Fibroblast of the aortic adventitia (primary cell): Measurements from ENCODE around the gene MYH9. TPM values are rescaled to one million over a fixed set of nuclear protein-coding genes. Genes with fewer than 3 reads are reported as not detected.
"Not testable (repeated sequence)": the region's sequence is repeated elsewhere in the genome, so short reads cannot be mapped to it uniquely, and the experiment has no call there.

Source experiments
- DNase-seq: peaks from one replicate; pipeline ENCODE4 v3.0.0-alpha.2; 2010; ENCODE audit warnings: low read depth
- H3K4me3 ChIP-seq: 2 replicates; pipeline ENCODE4 v1.5.1; 2011; ENCODE audit warnings: low read depth, mild to moderate bottlenecking, control low read depth, low read length, moderate library complexity
- CTCF ChIP-seq: IDR thresholded peaks from 2 replicates; pipeline ENCODE4 v1.5.1; 2011; ENCODE audit warnings: mild to moderate bottlenecking, low read length, control low read depth, inconsistent platforms; ENCODE audit not compliant: insufficient read depth
- total RNA-seq: library from RNA; depleted of rRNA; stranded (reverse); fragments of >200 nt; gene quantifications from 2 replicates; pipeline ENCODE4 v1.2.3, GENCODE V29; 2012; ENCODE audit warnings: low replicate concordance

MYH9 gene
- total RNA-seq, 1 donor, result 339 TPM

GRCh38 chr22:36295247-36295646 lies 92.5 kb downstream of the MYH9 start:
- TF ChIP-seq CTCF, result no peak
- no peak overlapping the region for H3K4me3 ChIP-seq
- DNase-seq, result no peak

DNA sequence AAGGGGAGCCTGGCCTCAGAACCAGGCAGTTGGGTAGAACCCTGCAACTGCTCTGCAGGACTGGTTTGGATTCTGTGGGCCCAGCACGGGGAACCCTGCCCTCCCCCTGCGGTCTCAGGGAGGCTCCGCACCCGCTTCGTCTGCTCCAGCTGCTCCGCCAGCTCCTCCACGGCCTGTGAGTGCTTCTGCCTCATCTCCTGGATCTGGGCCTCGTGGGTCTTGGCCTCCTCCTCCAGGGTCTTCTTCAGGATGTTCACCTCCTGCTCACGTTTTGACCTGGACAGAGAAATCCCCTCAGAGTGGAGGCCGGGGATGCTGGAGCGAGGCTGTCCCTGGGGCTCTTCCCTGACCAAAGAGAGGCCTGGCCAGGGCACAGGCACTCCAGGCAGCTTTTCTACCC lies 93.0 kb downstream of the MYH9 start:
- TF ChIP-seq CTCF, result no peak
- no peak for DNase-seq
- no peak overlapping the region for H3K4me3 ChIP-seq

- no peak overlapping the region for H3K4me3 ChIP-seq
- no peak for DNase-seq
- no peak for TF ChIP-seq CTCF
Measured at GRCh38 chr22:36294293-36294620, 93.5 kb downstream of the MYH9 start.

DNA sequence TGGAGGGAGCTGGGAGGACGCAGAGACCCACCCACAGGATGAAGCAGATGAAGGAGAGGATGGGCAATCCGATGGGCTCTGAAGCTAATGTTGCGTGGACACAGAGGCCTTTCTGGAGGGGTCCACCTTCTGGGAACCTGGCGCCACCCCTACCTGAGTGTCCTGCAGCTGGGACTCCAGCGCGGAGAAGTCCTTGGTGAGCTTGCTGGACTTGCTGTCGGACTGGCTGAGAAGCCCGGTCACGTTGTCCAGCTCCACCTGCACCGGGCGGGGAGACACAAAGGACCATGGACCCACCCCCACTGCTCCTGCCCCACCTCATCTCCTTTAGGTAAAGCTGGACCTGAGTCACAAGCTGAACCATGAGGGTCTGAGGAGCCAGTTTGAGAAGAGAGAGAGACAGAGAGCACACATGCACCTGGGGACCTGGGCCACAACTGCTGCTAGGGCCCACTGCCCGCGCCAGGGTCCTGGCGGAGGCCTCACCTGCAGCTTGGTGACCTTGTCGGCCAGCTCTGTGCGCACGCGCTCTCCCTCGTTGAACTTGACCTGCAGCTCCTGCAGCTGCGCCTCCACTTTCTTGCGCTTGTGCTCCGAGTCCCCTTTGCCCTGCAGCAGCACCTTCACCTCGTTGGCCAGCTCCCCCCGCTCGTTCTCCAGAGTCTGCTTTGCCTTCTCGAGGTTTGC lies 94.0 kb downstream of the MYH9 start:
- no peak for DNase-seq
- no peak overlapping the region for H3K4me3 ChIP-seq
- no peak for TF ChIP-seq CTCF

DNA sequence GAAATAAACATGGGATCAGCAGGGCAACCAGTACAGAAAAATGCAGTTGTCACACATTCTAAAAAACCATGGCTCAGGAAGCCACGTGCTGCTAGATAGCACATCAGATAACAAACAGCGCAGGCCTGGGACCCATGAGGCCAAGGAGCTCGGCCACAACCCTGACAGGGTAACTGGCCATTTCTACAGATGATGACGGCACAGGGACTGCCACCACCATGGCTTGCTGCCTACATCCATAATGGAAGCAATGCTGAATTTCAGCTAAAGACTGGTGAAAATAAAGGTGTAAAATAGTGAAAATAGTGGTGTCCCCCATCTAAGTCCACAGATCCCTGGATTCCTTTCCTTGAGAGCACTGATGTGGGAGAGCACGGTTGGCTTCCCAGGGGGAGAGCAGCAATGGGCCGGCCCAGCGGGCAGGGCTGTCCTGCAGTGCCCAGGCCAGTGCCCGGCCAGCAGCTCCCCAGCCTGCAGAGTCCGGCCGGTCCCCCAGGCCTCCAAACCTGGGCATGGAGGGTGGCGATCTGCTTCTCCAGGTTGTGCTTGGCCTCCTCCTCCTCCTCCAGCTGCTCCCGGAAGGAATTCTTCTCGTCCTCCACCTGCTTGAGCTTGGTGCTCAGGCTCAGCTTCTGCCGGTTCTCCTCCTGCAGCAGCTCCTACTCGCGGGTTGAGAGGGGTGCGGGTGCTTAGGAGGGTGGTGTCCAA lies 94.8 kb downstream of the MYH9 start:
- no peak overlapping the region for H3K4me3 ChIP-seq
- DNase-seq, result no peak
- TF ChIP-seq CTCF, result no peak

- no peak overlapping the region for H3K4me3 ChIP-seq
- DNase-seq, result no peak
- TF ChIP-seq CTCF, result no peak
Measured at GRCh38 chr22:36291831-36292740, 95.7 kb downstream of the MYH9 start.

DNA sequence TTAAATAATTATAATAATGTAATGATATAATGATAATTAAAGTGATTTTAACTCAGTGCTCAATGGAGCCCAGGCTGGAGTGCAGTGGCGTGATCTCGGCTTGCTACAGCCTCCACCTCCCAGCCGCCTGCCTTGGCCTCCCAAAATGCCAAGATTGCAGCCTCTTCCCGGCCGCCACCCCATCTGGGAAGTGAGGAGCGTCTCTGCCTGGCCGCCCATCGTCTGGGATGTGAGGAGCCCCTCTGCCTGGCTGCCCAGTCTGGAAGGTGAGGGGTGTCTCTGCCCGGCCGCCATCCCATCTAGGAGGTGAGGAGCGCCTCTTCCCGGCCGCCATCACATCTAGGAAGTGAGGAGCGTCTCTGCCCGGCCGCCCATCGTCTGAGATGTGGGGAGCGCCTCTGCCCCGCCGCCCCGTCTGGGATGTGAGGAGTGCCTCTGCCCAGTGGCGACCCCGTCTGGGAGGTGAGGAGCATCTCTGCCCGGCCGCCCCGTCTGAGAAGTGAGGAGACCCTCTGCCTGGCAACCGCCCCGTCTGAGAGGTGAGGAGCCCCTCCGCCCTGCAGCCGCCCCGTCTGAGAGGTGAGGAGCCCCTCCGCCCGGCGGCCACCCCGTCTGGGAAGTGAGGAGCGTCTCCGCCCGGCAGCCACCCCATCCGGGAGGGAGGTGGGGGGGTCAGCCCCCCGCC lies 97.2 kb downstream of the MYH9 start:
- not testable (repeated sequence) for H3K4me3 ChIP-seq, DNase-seq

DNA sequence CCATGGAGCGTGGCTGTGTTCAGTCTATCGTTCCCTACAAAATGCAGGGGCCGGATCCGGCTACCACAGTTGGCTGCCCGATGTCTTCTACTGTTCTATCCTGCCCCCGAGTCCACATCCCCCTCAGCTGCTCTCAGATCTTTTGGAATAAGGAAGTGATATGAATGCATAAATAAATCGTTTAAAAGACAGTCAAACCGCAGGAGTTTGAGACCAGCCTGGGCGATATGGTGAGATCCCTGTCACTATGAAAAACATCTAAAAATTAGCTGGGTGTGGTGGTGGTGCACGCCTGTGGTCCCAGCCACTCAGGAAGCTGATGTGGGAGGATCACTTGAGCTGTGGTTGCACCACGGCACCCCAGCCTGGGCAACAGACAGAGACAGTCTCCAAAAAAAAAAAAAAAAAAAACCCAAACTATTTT lies 97.8 kb downstream of the MYH9 start:
- not testable (repeated sequence) for DNase-seq, H3K4me3 ChIP-seq
